GM21786 (cell line): Measurements from ENCODE around the gene ZPR1.
A peak's percentile ranks its signal among the peaks of the same experiment; 100 is the strongest.
"Not testable (repeated sequence)": the region's sequence is repeated elsewhere in the genome, so short reads cannot be mapped to it uniquely, and the experiment has no call there.

Experiments
- ATAC-seq: cut with Tn5 transposase; IDR thresholded peaks from one replicate; pipeline ENCODE4 v1.9.1; 2021; ENCODE audit not compliant: unreplicated experiment

ZPR1 gene, protein sequence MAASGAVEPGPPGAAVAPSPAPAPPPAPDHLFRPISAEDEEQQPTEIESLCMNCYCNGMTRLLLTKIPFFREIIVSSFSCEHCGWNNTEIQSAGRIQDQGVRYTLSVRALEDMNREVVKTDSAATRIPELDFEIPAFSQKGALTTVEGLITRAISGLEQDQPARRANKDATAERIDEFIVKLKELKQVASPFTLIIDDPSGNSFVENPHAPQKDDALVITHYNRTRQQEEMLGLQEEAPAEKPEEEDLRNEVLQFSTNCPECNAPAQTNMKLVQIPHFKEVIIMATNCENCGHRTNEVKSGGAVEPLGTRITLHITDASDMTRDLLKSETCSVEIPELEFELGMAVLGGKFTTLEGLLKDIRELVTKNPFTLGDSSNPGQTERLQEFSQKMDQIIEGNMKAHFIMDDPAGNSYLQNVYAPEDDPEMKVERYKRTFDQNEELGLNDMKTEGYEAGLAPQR

DNA sequence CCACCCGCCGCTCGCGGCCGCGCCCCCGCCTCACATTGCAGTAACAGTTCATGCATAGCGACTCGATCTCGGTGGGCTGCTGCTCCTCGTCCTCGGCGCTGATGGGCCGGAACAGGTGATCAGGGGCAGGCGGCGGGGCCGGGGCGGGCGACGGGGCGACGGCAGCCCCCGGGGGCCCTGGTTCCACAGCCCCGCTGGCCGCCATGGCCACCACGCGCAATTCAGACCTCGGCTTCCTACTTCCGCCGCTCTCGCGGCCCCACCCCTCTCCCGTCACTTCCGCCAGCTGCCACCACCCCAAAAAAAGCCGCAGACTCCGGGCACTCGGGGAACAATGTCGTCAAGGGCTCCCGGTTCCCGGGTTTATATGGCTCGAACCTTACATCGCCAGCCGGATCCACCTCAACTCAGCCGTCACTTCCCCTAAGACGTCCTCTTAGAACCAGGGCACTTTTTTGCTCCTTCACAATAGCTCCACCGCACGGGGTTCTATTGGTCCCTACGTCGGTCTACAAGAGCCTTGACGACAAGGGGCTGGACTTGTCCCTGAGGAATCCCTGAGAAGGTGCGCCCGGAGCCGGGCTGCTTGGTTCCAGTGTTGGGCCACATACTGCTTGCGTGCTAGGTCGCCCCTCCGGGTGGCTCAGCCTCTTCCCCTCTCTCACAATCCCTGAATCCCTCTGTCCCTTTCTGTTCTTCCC lies at the start of gene ZPR1:
ZPR1 (minus strand) TSS at position 238 of the 701 bp plus-strand sequence; CDS start at position 205, 33 bp downstream.
- ATAC-seq, result peak; percentile 83

DNA sequence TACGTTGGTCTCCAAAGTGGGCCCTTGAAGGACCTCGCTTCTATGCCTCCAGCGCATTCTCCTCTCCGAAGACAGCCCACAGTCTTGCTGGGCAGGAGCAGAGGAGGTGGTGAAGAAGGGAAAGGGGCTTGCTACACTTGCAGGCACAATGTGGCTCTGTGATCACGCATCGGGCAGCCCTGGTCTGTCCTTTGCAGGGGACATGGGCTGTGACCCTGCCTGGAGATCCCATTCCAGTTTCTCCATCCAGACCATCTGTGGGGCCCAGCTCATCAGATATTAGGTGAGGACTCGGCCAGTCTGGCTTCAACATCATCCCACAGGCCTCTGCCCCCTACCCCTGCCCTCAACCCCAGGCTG lies 48.8 kb upstream of the ZPR1 start:
- no peak for ATAC-seq

DNA sequence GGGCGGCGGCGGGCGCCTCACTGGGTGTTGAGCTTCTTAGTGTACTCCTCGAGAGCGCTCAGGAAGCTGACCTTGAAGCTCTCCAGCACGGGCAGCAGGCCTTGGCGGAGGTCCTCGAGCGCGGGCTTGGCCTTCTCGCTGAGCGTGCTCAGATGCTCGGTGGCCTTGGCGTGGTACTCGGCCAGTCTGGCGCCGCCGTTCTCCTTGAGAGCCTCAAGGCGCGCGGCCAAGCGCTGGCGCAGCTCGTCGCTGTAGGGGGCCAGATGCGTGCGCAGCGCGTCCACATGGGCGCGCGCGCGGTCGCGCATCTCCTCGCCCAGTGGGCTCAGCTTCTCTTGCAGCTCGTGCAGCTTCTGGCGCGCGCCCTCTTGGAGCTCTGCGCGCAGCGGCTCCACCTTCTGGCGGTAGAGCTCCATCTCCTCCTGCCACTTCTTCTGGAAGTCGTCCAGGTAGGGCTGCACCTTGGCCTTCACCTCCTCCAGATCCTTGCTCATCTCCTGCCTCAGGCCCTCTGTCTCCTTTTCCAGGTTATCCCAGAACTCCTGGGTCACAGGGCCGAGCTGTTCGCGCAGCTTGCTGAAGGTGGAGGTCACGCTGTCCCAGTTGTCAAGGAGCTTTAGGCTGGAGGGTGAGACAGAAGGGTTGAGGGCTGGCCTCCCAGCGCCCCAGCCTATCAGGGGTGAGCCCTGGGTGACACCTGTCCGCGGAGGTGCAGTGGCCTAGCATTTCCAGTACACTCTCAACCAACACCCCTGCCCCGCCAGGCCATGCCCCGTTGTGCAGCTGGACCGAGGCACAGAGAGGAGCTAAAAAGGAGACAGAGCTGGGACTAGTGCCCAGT lies 48.2 kb upstream of the ZPR1 start:
- ATAC-seq, result peak; percentile 78

DNA sequence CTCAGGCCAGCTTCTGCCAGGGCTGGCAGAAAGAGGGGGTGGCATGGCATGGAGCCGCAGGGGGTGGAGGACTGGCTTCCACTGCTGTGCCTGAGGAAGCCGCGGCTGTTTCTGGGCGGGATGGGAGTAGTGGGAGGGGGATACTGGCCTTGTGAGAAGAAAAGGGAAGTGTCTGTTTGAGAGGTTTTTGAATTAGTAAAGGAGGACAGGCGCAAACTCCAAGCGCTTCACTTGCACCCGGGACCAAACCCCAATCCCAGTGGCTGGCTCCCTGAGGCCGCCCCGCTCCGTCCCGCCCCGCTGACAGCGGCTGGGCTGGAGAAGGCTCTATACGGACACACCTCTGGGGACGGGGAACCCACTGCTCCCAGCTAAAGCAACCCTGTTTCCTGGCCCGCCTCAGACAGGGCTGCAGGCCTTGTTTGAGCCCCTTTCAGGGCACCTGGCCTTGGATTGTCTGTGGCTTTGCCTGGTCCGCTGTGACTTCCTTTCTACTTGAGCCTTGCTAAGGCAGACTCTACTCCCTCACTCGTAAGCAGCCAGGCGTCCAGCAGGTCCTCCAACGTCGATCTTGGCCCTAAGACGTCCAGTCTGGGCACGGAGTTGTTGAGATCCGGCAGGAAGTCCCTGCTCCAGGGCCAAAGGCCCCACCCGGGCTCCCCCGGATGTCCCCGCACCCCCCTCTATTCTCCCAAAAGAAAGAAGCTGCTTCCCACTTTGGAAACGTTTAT lies 47.4 kb upstream of the ZPR1 start:
- peak; percentile 6 for ATAC-seq

DNA sequence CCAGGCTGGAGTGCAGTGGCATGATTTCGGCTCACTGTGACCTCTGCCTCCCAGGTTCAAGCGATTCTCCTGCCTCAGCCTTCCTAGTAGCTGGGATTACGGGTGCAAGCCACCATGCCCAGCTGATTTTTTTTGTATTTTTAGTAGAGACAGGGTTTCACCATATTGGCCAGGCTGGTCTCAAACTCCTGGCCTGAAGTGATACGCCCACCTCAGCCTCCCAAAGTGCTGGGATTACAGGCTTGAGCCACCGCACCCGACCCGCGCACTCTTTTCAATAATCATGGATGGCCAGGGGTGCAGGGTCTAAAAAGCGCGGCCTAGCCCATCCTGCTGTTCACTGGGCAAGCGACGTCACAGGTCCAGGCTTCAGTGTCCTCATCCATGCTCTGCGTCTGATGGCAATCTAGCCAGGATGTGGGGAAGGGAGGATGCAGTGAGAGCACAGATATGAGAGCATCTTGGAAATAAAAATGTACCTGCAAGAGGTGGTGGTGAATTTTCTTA lies 46.8 kb upstream of the ZPR1 start:
- not testable (repeated sequence) for ATAC-seq

DNA sequence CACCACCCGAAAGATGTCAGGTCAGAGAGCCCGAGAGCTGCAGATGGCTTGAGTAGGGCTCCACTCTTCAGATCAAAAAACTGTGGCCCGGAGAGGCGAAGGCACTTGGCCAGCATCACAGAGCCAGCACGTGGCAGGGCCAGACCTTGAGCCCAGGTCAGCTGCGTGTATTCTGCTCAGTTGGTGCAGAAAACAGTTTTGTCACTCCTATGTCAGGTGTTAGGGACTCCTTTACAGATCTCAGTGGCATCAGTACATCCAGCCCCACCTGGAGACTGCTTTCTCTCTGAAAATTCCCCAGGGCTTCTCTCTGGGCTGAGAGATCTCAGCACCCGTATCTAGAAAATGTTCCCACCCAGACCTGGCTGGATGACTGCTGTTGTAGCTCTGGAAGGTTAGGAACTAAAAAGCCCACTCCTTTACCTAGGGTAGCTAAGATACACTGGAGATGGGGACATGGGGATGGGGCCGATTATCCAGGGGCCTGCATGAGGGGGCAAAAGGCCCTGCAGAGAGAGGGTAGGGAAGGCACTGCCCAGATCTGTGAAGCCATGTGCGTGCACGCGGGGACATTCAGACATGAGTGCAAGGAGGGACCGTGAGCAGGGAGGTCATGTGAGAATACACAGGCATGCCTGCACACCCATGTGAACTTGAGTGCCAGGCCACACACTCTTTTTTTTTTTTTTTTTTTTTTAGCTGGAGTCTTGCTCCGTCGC lies 46.2 kb upstream of the ZPR1 start:
- ATAC-seq, result no peak

DNA sequence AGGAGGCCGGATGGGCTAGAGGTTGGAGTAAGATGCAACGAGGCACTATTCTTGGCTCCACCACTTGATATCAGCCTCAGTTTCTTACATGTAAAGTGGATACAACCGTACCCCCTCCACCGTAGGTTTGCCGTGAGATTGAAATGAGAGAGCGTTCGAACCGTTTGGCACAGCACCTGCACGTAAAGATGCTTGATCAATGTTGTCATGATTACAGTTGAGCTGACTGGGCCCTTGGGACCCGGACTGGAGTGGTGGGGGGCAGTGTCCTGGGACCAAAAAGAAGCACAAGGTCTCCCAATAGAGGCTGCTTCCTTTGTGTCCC lies 45.6 kb upstream of the ZPR1 start:
- no peak for ATAC-seq

DNA sequence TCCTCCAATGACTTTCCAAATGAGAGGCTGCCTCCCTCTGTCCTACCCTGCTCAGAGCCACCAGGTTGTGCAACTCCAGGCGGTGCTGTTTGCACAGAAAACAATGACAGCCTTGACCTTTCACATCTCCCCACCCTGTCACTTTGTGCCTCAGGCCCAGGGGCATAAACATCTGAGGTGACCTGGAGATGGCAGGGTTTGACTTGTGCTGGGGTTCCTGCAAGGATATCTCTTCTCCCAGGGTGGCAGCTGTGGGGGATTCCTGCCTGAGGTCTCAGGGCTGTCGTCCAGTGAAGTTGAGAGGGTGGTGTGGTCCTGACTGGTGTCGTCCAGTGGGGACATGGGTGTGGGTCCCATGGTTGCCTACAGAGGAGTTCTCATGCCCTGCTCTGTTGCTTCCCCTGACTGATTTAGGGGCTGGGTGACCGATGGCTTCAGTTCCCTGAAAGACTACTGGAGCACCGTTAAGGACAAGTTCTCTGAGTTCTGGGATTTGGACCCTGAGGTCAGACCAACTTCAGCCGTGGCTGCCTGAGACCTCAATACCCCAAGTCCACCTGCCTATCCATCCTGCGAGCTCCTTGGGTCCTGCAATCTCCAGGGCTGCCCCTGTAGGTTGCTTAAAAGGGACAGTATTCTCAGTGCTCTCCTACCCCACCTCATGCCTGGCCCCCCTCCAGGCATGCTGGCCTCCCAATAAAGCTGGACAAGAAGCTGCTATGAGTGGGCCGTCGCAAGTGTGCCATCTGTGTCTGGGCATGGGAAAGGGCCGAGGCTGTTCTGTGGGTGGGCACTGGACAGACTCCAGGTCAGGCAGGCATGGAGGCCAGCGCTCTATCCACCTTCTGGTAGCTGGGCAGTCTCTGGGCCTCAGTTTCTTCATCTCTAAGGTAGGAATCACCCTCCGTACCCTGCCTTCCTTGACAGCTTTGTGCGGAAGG lies 44.8 kb upstream of the ZPR1 start:
- no peak for ATAC-seq

DNA sequence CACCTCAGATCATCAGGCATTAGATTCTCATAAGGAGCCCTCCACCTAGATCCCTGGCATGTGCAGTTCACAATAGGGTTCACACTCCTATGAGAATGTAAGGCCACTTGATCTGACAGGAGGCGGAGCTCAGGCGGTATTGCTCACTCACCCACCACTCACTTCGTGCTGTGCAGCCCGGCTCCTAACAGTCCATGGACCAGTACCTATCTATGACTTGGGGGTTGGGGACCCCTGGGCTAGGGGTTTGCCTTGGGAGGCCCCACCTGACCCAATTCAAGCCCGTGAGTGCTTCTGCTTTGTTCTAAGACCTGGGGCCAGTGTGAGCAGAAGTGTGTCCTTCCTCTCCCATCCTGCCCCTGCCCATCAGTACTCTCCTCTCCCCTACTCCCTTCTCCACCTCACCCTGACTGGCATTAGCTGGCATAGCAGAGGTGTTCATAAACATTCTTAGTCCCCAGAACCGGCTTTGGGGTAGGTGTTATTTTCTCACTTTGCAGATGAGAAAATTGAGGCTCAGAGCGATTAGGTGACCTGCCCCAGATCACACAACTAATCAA lies 44.0 kb upstream of the ZPR1 start:
- ATAC-seq, result no peak

DNA sequence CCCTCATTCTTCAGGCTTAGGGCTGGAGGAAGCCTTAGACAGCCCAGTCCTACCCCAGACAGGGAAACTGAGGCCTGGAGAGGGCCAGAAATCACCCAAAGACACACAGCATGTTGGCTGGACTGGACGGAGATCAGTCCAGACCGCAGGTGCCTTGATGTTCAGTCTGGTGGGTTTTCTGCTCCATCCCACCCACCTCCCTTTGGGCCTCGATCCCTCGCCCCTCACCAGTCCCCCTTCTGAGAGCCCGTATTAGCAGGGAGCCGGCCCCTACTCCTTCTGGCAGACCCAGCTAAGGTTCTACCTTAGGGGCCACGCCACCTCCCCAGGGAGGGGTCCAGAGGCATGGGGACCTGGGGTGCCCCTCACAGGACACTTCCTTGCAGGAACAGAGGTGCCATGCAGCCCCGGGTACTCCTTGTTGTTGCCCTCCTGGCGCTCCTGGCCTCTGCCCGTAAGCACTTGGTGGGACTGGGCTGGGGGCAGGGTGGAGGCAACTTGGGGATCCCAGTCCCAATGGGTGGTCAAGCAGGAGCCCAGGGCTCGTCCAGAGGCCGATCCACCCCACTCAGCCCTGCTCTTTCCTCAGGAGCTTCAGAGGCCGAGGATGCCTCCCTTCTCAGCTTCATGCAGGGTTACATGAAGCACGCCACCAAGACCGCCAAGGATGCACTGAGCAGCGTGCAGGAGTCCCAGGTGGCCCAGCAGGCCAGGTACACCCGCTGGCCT lies 42.5 kb upstream of the ZPR1 start:
- no peak for ATAC-seq

DNA sequence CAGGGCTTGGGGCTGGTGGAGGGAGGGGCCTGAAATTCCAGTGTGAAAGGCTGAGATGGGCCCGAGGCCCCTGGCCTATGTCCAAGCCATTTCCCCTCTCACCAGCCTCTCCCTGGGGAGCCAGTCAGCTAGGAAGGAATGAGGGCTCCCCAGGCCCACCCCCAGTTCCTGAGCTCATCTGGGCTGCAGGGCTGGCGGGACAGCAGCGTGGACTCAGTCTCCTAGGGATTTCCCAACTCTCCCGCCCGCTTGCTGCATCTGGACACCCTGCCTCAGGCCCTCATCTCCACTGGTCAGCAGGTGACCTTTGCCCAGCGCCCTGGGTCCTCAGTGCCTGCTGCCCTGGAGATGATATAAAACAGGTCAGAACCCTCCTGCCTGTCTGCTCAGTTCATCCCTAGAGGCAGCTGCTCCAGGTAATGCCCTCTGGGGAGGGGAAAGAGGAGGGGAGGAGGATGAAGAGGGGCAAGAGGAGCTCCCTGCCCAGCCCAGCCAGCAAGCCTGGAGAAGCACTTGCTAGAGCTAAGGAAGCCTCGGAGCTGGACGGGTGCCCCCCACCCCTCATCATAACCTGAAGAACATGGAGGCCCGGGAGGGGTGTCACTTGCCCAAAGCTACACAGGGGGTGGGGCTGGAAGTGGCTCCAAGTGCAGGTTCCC lies 41.8 kb upstream of the ZPR1 start, which contains the start of gene APOC3:
APOC3 (plus strand) TSS at position 383 of the 659 bp plus-strand sequence. CDS start 676 bp downstream, outside the sequence.
- no peak for ATAC-seq

DNA sequence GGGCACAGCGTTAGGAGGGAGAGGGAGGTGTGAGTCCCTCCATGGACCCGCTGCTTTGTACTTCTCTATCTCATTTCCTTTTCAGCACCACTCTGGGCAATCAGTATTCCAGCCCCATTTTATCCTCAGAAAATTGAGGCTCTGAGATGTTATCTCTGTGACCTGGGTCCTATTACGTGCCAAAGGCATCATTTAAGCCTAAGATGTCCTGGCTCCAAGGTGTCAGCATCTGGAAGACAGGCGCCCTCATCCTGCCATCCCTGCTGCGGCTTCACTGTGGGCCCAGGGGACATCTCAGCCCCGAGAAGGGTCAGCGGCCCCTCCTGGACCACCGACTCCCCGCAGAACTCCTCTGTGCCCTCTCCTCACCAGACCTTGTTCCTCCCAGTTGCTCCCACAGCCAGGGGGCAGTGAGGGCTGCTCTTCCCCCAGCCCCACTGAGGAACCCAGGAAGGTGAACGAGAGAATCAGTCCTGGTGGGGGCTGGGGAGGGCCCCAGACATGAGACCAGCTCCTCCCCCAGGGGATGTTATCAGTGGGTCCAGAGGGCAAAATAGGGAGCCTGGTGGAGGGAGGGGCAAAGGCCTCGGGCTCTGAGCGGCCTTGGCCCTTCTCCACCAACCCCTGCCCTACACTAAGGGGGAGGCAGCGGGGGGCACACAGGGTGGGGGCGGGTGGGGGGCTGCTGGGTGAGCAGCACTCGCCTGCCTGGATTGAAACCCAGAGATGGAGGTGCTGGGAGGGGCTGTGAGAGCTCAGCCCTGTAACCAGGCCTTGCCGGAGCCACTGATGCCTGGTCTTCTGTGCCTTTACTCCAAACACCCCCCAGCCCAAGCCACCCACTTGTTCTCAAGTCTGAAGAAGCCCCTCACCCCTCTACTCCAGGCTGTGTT lies 41.1 kb upstream of the ZPR1 start:
- ATAC-seq, result no peak

DNA sequence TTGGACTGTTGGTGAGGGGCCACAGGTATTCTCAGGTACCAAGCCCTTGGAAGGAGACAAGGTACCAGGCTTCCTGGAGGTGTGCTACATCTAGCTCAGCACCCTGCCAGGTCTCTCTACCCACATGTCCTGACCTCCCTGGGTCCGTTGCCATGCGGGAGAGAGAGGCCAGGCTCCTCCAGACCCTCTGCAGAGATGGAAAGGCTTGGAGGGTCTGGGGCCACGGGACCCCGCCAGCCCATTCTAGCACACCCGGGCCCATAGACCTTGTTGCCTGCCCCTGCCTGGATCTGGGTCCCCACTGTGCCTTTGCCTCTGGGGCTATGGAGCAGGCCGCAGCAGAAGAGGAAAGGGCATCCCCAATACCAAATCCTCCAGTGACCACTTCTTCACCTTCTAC lies 39.6 kb upstream of the ZPR1 start:
- no peak for ATAC-seq

DNA sequence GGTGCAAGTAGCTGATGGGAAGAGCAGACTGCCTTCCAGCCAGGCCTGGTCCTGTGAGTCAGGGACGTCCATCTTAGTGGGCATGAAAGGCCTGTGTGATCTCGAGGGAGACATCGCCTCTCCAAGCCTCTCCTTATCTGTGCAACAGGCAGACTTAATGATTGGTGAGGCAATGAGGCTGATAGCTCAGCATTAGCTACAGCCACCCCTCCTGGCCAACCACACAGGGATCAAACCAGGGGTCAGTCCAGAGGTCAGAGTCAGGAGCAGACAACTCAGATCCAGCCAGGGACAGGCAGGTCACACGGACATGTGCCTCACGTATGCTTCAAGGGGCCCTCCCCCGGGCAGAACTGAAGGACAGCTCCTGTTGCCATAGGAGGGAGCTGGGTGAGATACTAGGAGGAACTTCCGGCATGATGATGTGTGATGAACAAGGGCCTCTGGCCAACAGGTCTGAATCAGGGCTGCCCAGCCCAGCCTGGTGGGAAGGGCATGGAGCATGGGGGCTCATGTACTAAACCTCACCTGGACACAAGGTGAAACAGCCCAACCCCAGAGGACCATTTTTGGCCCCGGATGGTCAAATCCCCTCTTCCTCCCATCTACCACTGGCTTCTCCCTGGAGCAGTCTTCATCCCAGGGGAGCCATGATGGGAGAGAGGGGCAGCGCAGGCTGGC lies 39.1 kb upstream of the ZPR1 start:
- no peak for ATAC-seq

DNA sequence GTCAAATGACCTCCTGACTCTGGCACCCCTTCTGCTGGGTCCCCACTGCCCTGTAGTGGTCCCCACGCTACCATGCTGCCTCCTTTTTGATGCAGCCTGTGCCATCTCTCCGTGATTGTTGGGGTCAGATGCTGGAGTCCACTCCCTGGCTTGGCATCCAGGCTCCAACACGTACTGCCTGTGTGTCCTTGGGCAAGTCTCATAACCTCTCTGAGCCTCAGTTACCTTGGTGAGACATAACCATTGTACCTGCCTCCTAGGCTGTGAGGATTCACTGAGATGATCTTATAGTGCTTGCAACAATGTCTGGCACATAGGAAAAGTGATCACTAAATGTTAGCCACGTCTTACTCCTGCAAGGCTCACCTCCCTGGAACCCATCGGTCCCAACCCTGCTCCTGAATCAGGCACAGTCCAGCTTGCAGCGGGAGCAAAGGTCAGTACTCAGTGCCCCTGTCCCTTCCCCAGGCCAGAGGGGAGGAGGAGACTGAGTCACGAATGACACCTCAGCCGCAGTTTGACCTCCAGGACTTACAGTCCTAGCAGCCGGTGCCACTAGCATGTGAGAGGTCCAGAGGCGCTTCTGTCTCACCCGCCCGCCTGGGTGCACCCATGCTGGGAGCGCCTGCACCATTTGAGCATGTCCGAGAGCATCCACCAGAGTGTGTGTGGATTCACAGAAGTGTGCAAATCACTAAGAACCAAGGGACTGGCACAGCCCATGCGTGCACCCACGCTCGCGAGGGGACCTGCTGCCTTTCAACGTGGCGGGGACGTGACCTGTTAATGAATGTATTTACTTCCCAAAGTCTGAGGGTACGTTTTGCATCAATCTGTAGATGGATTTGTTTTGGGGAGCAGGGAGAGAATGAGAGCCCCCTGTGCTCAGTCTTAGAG lies 38.3 kb upstream of the ZPR1 start:
- ATAC-seq, result no peak
